Epithelial cell of proximal tubule (primary cell): ENCODE results near the gene TMEM52. TPM values are rescaled to one million over a fixed set of nuclear protein-coding genes. Genes with fewer than 3 reads are reported as not detected.

Experiments
- DNase-seq: peaks from one replicate; pipeline ENCODE4 v3.0.0-alpha.2; 2011; ENCODE audit warnings: low read depth
- H3K4me3 ChIP-seq: 2 replicates; pipeline ENCODE4 v1.5.1; 2011; ENCODE audit warnings: low read depth, mild to moderate bottlenecking, low read length
- total RNA-seq: library from RNA; depleted of rRNA; stranded (reverse); fragments of >200 nt; gene quantifications from 2 replicates; pipeline ENCODE4 v1.2.3, GENCODE V29; 2015
- TF ChIP-seq, protein P1 (sequence below): conservative IDR thresholded peaks from 2 replicates; pipeline ENCODE4 v1.5.1; 2012; ENCODE audit warnings: low read depth, mild to moderate bottlenecking, low read length

The TMEM52 gene
- total RNA-seq, 1 donor from 2014 or later: 0.75 TPM

DNA sequence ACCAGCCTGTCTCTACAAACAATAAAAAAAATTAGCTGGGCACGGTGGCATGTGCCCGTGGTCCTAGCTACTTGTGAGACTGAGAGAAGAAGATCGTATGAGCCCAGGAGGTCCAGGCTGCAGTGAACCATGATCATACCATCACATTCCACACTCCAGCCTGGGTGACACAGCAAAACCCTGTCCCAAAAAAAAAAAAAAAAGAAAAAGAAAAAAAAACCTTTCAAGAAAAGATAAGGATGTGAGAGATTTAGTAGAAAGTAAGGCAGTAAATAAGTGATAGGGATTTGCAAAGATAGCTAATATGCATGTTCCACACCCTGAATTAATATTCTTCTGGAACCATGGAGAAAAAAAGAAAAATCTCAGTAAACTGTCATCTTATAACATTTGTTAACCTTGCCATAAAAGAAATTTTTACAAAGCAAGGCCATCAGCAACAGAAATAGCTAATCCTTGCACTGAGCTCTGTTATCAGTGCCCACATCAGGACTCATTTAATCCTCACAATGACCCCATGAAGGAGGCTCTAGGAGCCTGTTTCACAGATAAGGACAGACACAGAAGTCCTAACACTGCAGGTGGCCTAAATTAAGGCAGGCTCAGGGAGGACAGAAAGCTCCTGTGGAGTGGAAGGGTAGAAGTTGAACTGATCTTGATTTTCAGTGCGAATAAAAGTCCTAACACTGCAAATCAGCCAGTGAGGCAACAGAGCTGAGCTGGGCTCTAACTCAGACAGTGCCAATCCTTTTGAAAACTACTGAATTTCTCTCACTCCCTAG lies 35.8 kb downstream of the TMEM52 start:
- DNase-seq: no peak
- no peak overlapping the region for H3K4me3 ChIP-seq
- TF ChIP-seq, protein P1, sequence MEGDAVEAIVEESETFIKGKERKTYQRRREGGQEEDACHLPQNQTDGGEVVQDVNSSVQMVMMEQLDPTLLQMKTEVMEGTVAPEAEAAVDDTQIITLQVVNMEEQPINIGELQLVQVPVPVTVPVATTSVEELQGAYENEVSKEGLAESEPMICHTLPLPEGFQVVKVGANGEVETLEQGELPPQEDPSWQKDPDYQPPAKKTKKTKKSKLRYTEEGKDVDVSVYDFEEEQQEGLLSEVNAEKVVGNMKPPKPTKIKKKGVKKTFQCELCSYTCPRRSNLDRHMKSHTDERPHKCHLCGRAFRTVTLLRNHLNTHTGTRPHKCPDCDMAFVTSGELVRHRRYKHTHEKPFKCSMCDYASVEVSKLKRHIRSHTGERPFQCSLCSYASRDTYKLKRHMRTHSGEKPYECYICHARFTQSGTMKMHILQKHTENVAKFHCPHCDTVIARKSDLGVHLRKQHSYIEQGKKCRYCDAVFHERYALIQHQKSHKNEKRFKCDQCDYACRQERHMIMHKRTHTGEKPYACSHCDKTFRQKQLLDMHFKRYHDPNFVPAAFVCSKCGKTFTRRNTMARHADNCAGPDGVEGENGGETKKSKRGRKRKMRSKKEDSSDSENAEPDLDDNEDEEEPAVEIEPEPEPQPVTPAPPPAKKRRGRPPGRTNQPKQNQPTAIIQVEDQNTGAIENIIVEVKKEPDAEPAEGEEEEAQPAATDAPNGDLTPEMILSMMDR: no peak

DNA sequence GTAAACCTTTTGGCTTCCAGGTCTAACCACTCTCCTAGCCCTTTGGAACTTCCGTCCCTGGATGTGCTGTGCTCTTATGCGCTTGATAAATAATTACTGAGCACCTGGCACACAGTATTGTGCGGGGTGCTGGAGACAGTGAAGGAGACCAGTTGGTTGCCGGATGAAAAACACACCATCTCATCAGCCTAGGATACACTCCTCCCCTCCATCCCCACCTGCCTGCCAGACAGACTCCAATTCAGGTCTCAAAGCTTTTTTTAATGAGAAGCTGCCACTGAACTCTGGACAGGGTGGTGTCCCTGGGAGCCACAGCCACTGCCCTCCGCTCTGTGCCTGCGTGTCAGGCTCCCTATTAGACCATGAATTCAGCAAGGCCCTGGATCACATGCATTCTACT lies 37.4 kb downstream of the TMEM52 start:
- TF ChIP-seq, protein P1: no peak
- no peak overlapping the region for H3K4me3 ChIP-seq
- no peak for DNase-seq

DNA sequence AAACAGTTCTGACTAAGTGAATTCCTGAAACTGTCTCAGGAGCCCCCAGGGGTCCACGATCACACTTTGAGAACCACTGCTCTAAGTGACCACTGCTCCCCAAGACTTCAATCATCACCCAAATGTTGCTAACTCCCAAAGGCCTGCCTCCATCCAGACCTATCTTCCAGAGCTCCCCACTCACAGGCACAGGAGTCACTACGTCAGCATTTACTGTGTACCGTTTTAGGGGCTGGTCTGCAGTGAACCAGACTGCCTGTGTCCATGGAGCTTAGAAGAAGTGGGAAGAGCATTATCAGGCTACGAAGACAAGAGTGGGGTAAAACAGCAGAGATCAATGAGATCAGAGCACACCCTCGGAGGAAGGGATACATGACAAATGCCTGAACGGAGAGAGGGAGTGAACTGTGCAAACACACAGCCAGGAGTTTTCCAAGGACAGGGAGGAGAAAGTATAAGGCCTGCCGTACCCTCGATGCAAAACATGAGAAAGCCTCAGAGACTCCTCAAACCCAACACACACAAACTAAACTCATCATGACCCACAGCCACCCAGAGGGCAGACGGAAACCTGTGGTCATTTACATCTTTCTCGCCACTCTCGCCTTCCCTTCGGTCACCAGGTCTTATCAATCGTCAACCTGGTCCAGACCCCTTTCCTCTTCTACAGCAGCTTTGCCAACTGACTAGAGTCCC lies 38.3 kb downstream of the TMEM52 start:
- TF ChIP-seq, protein P1: no peak
- H3K4me3 ChIP-seq: no peak overlapping the region
- DNase-seq: no peak

DNA sequence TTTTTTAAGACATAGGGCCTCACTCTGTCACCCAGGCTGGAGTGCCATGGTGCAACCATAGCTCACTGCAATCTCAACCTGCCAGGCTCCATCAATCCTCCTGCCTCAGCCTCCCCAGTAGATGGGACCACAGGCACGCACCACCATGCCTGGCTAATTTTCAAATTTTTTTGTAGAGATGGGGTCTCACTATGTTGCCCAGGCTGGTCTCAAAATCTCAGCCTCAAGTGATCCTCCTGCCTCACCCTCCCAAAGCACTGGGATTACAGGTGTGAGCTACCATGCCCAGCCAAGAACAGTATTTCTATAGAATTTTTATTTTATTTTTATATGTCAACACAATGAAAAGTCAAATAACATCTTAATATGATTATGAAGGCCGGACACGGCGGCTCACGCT lies 39.1 kb downstream of the TMEM52 start:
- H3K4me3 ChIP-seq: no peak overlapping the region
- TF ChIP-seq, protein P1: no peak
- no peak for DNase-seq

DNA sequence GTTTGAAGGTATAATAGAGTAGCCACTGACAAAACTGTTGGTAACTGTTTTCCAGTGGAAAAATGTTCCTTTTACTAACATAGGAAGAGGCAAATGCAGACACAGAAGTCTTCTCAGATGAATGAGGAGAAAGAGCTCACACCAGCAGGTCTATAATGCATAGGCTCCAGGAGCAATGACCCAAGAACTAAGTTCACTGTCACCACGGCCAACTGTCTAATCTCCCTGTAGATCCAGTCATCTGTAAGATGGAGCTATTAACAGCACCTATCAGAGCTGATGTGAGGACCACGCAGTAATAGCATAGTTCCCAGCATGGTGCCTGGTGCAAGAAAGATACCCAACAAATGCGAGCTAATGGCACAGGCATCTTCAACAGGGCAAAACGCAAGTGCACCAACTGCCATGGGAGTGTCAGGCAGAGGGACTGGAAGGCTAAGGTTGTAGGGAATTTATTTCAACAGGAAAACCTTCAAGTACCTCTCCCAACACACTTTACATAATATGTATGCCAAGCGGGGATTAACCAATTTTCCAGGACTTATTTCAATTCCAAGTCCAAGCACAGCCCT lies 41.1 kb downstream of the TMEM52 start:
- TF ChIP-seq, protein P1: no peak

DNA sequence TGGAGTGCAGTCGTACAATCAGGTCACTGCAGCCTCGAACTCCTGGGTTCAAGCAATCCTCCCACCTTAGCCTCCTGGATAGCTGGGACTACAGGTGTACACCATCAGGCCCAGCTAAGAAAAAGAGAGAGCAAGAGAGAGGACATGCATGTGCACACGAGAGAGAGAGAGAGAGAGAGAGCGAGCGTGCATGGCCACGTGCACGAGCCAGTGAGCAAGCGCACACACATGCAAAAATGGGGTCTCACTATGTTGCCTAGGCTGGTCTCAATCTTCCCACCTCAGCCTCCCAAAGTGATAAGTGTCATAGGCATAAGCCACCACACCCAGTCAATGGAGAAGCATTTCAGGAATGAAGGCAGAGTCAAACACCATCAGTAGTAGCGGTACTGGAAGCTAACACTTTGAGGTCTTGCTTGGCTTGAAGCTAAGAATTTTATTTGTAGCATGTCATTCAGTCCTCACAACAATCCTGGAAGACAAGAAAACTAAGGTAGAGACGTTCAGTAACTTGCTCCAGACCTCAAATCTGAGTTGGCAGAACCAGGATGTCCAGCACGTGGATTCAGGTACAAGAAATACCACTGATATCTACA lies 42.6 kb downstream of the TMEM52 start:
- TF ChIP-seq, protein P1: no peak
- no peak overlapping the region for H3K4me3 ChIP-seq
- no peak for DNase-seq

More for the DNA sequence above, 41.1 kb downstream of the TMEM52 start:
- DNase-seq: no peak
- H3K4me3 ChIP-seq: no peak overlapping the region
